Smooth muscle cell (in vitro differentiated cells): ENCODE data around the gene CBX1. TPM values are rescaled to one million over a fixed set of nuclear protein-coding genes. Genes with fewer than 3 reads are reported as not detected.

Experiments used
- DNase-seq: peaks from one replicate; lab custom pipeline; 2025; ENCODE audit not compliant: unreplicated experiment; lab: John Stamatoyannopoulos, UW
- H2AFZ ChIP-seq: fragments of 200-600 bp; sonication (generic); 2 replicates; pipeline ENCODE4 v1.6.0; 2016; ENCODE audit warnings: antibody characterized with exemption, low read depth, mild to moderate bottlenecking
- H3F3A ChIP-seq: fragments of 200-600 bp; sonication (generic); 2 replicates; pipeline ENCODE4 v1.6.0; 2017; ENCODE audit warnings: antibody characterized with exemption, low read depth
- H3K27ac ChIP-seq: fragments of 200-600 bp; sonication (generic); 2 replicates; pipeline ENCODE4 v1.5.1; 2016; ENCODE audit warnings: low read depth, mild to moderate bottlenecking
- H3K27me3 ChIP-seq: fragments of 200-600 bp; sonication (generic); 2 replicates; pipeline ENCODE4 v1.6.1; 2016; ENCODE audit warnings: low read depth, mild to moderate bottlenecking
- H3K36me3 ChIP-seq: fragments of 200-600 bp; sonication (generic); 2 replicates; pipeline ENCODE4 v1.5.1; 2016; ENCODE audit warnings: low read depth
- H3K4me1 ChIP-seq: fragments of 200-600 bp; sonication (generic); 2 replicates; pipeline ENCODE4 v1.5.1; 2016; ENCODE audit warnings: low read depth
- H3K4me2 ChIP-seq: fragments of 200-600 bp; sonication (generic); 2 replicates; pipeline ENCODE4 v1.6.0; 2016; ENCODE audit warnings: mild to moderate bottlenecking
- H3K4me3 ChIP-seq: fragments of 200-600 bp; sonication (generic); 2 replicates; pipeline ENCODE4 v1.5.1; 2016; ENCODE audit warnings: mild to moderate bottlenecking
- H3K79me2 ChIP-seq: fragments of 200-600 bp; sonication (generic); 2 replicates; pipeline ENCODE4 v1.6.0; 2016; ENCODE audit warnings: low read depth, mild to moderate bottlenecking
- H3K9ac ChIP-seq: fragments of 200-600 bp; sonication (generic); 2 replicates; pipeline ENCODE4 v1.6.0; 2016; ENCODE audit warnings: low read depth
- H3K9me3 ChIP-seq: fragments of 200-600 bp; sonication (generic); replicated peaks from 2 replicates; pipeline ENCODE4 v1.5.1; 2016; ENCODE audit warnings: low read depth
- H4K20me1 ChIP-seq: fragments of 200-600 bp; sonication (generic); 2 replicates; pipeline ENCODE4 v1.6.0; 2016; ENCODE audit warnings: low read depth
- CTCF ChIP-seq: fragments of 200-600 bp; sonication (generic); IDR thresholded peaks from 2 replicates; pipeline ENCODE4 v1.5.1; 2017; ENCODE audit warnings: borderline replicate concordance, mild to moderate bottlenecking, antibody characterized with exemption; ENCODE audit not compliant: insufficient read depth, poor library complexity, severe bottlenecking
- WGBS: methylation state at CpG from one replicate; pipeline ENCODE4 v1.1.7; 2016; ENCODE audit warnings: low lambda C conversion rate; 5-methylcytosine and 5-hydroxymethylcytosine counted together
- polyA plus RNA-seq: library from polyadenylated mRNA; unstranded; fragments of >200 nt; fragmentation: Nextera tagmentation; extraction: Ambion mirVana; gene quantifications from 2 replicates; pipeline ENCODE4 v1.2.1, GENCODE V29; 2016
- total RNA-seq: library from RNA; depleted of rRNA; stranded (reverse); fragments of >200 nt; gene quantifications from 2 replicates; pipeline ENCODE4 v1.2.3, GENCODE V29; 2014

CBX1 gene
- total and polyA plus RNA-seq, 2 experiments from 2014 or later = 32.7 to 63.4 TPM

- H3F3A ChIP-seq = no peaks in the 10 kb centered on the region
- no peaks in the 10 kb centered on the region for H4K20me1 ChIP-seq
- no peaks in the 10 kb centered on the region for H3K9me3 ChIP-seq
- no peak overlapping the region for H3K9ac ChIP-seq
- no peak for TF ChIP-seq CTCF
- H2AFZ ChIP-seq = no peak overlapping the region
- peaks cover 2% of the 10 kb centered on the region for H3K4me1 ChIP-seq
- no peak overlapping the region for H3K27ac ChIP-seq
- no peak overlapping the region for H3K4me3 ChIP-seq
- peaks cover 5% of the 10 kb centered on the region for H3K27me3 ChIP-seq
- DNase-seq = no peak
- H3K36me3 ChIP-seq = no peaks in the 10 kb centered on the region
- 96% methylated on average over 3 of the region's 3 CpGs for WGBS
- no peaks in the 10 kb centered on the region for H3K79me2 ChIP-seq
- no peak overlapping the region for H3K4me2 ChIP-seq
Measured at GRCh38 chr17:48134912-48135480, 33.7 kb upstream of the CBX1 start.

- 90% methylated on average over 5 of the region's 5 CpGs for WGBS
- Histone ChIP-seq H3K36me3 (no peaks in the 10 kb centered on the region), H3K9ac (no peak overlapping the region), H3K27ac (no peak overlapping the region), H3F3A (no peaks in the 10 kb centered on the region), H3K4me2 (no peak overlapping the region), H2AFZ (no peak overlapping the region), H3K79me2 (no peaks in the 10 kb centered on the region), H3K27me3 (peaks cover 5% of the 10 kb centered on the region), H3K9me3 (no peaks in the 10 kb centered on the region), H4K20me1 (no peaks in the 10 kb centered on the region), H3K4me1 (peaks cover 16% of the 10 kb centered on the region), H3K4me3 (no peak overlapping the region)
- DNase-seq = no peak
- TF ChIP-seq CTCF = no peak
Measured at GRCh38 chr17:48132385-48132784, 31.1 kb upstream of the CBX1 start.

GRCh38 chr17:48131216-48131824 lies 30.0 kb upstream of the CBX1 start:
- Histone ChIP-seq H3K27me3 (peaks cover 5% of the 10 kb centered on the region), H4K20me1 (no peaks in the 10 kb centered on the region), H3K9ac (no peak overlapping the region), H3F3A (no peaks in the 10 kb centered on the region), H3K79me2 (no peaks in the 10 kb centered on the region), H3K36me3 (no peaks in the 10 kb centered on the region), H3K27ac (no peak overlapping the region), H3K4me3 (no peak overlapping the region), H3K9me3 (no peaks in the 10 kb centered on the region), H3K4me1 (peaks cover 16% of the 10 kb centered on the region), H3K4me2 (no peak overlapping the region), H2AFZ (no peak overlapping the region)
- 42% methylated on average over 4 of the region's 4 CpGs for WGBS
- no peak for DNase-seq
- TF ChIP-seq CTCF = peak; percentile 83

- Histone ChIP-seq H3K36me3 (no peaks in the 10 kb centered on the region), H3K27me3 (peaks cover 5% of the 10 kb centered on the region), H3K4me3 (no peak overlapping the region), H4K20me1 (no peaks in the 10 kb centered on the region), H2AFZ (no peak overlapping the region), H3F3A (no peaks in the 10 kb centered on the region), H3K27ac (no peak overlapping the region), H3K9ac (no peak overlapping the region), H3K9me3 (no peaks in the 10 kb centered on the region), H3K4me1 (peaks cover 16% of the 10 kb centered on the region), H3K79me2 (no peaks in the 10 kb centered on the region), H3K4me2 (no peak overlapping the region)
- WGBS = 67% methylated on average over 5 of the region's 5 CpGs
- no peak for TF ChIP-seq CTCF
- DNase-seq = no peak
Measured at GRCh38 chr17:48129981-48130380, 28.7 kb upstream of the CBX1 start.
